Glutamatergic neuron (in vitro differentiated cells): ENCODE measurements around the gene TNRC6A. TPM values are rescaled to one million over a fixed set of nuclear protein-coding genes. Genes with fewer than 3 reads are reported as not detected.

ENCODE experiments used
- DNase-seq: peaks from one replicate; pipeline ENCODE4 v3.0.0; 2022
- H3K27ac Mint-ChIP-seq: one replicate; pipeline ENCODE4 v1.8.0; 2020; ENCODE audit warnings: mild to moderate bottlenecking, mixed read lengths, inconsistent platforms; ENCODE audit not compliant: unreplicated experiment
- H3K27me3 Mint-ChIP-seq: one replicate; pipeline ENCODE4 v1.8.0; 2020; ENCODE audit warnings: mild to moderate bottlenecking, moderate library complexity, mixed read lengths, inconsistent platforms; ENCODE audit not compliant: unreplicated experiment
- H3K36me3 Mint-ChIP-seq: one replicate; pipeline ENCODE4 v1.8.0; 2020; ENCODE audit warnings: mild to moderate bottlenecking, mixed read lengths, inconsistent platforms; ENCODE audit not compliant: unreplicated experiment
- H3K4me1 Mint-ChIP-seq: one replicate; pipeline ENCODE4 v1.8.0; 2020; ENCODE audit warnings: mild to moderate bottlenecking, low read depth, mixed read lengths, inconsistent platforms; ENCODE audit not compliant: unreplicated experiment
- H3K4me3 Mint-ChIP-seq: one replicate; pipeline ENCODE4 v1.8.0; 2020; ENCODE audit warnings: mild to moderate bottlenecking, mixed read lengths, inconsistent platforms; ENCODE audit not compliant: unreplicated experiment
- H3K9me3 Mint-ChIP-seq: one replicate; pipeline ENCODE4 v1.8.0; 2020; ENCODE audit warnings: mild to moderate bottlenecking, moderate library complexity, mixed read lengths, inconsistent platforms; ENCODE audit not compliant: unreplicated experiment
- CTCF ChIP-seq: fragments of 200-600 bp; sonication (generic); IDR thresholded peaks from one replicate; pipeline ENCODE4 v1.5.0; 2021; ENCODE audit not compliant: partially characterized antibody, unreplicated experiment
- total RNA-seq: library from RNA; stranded (reverse); fragmentation: NEBNext Ultra II Directional; extraction: Animal tissue kit (Norgen Biotek cat#: 25700); gene quantifications from one replicate; pipeline ENCODE4 v1.2.1, GENCODE V29; 2021; ENCODE audit not compliant: unreplicated experiment

The TNRC6A gene
- total RNA-seq, 1 donor from 2014 or later: 91.6 TPM

GRCh38 chr16:24829153-24829552, 99.7 kb downstream of the TNRC6A start:
- Mint-ChIP-seq H3K36me3 (peaks cover 4% of the 10 kb centered on the region), H3K27me3 (no peaks in the 10 kb centered on the region), H3K9me3 (peaks cover 3% of the 10 kb centered on the region), H3K4me3 (no peak overlapping the region), H3K4me1 (peaks cover 3% of the 10 kb centered on the region), H3K27ac (no peak overlapping the region)
- no peak for DNase-seq
- TF ChIP-seq CTCF: no peak

GRCh38 chr16:24833352-24833751, 103.9 kb downstream of the TNRC6A start:
- TF ChIP-seq CTCF: no peak
- no peaks in the 10 kb centered on the region for H3K27me3 Mint-ChIP-seq

GRCh38 chr16:24834459-24835335, 105.2 kb downstream of the TNRC6A start:
- DNase-seq: no peak
- no peak for TF ChIP-seq CTCF
- H3K4me1 Mint-ChIP-seq: no peaks in the 10 kb centered on the region
- peaks cover 1% of the 10 kb centered on the region for H3K9me3 Mint-ChIP-seq
- no peak overlapping the region for H3K4me3 Mint-ChIP-seq
- H3K27ac Mint-ChIP-seq: no peak overlapping the region
- no peaks in the 10 kb centered on the region for H3K36me3 Mint-ChIP-seq
- no peaks in the 10 kb centered on the region for H3K27me3 Mint-ChIP-seq

More at GRCh38 chr16:24833352-24833751, 103.9 kb downstream of the TNRC6A start:
- Mint-ChIP-seq H3K27ac (no peak overlapping the region), H3K4me3 (no peak overlapping the region), H3K36me3 (no peaks in the 10 kb centered on the region), H3K9me3 (peaks cover 1% of the 10 kb centered on the region), H3K4me1 (peaks cover 3% of the 10 kb centered on the region)
- DNase-seq: no peak

GRCh38 chr16:24836836-24837235, 107.4 kb downstream of the TNRC6A start:
- DNase-seq: no peak
- H3K36me3 Mint-ChIP-seq: no peaks in the 10 kb centered on the region
- peaks cover 1% of the 10 kb centered on the region for H3K9me3 Mint-ChIP-seq
- no peak overlapping the region for H3K4me3 Mint-ChIP-seq
- no peaks in the 10 kb centered on the region for H3K27me3 Mint-ChIP-seq
- no peaks in the 10 kb centered on the region for H3K4me1 Mint-ChIP-seq
- no peak for TF ChIP-seq CTCF
- no peak overlapping the region for H3K27ac Mint-ChIP-seq

GRCh38 chr16:24837969-24838368, 108.5 kb downstream of the TNRC6A start:
- DNase-seq: no peak
- no peaks in the 10 kb centered on the region for H3K36me3 Mint-ChIP-seq
- no peaks in the 10 kb centered on the region for H3K4me1 Mint-ChIP-seq
- H3K4me3 Mint-ChIP-seq: no peak overlapping the region
- H3K27ac Mint-ChIP-seq: no peak overlapping the region
- H3K27me3 Mint-ChIP-seq: no peaks in the 10 kb centered on the region
- peaks cover 1% of the 10 kb centered on the region for H3K9me3 Mint-ChIP-seq
- no peak for TF ChIP-seq CTCF
